Measurements from ENCODE around the gene EXO5. TPM values are rescaled to one million over a fixed set of nuclear protein-coding genes. Genes with fewer than 3 reads are reported as not detected.

Gene EXO5
- total and polyA plus RNA-seq, 2 of the 13 experiments (the other 11 are each of a cell fraction or from before 2014, with no cell fraction given): 9.9 to 20.5 TPM

- no peak for TF ChIP-seq CENPBD1 (CRISPR knock-in tag; IDR thresholded peaks at IDR 0.05; ENCODE audit: borderline replicate concordance, low read depth)
- TF ChIP-seq SRF (IDR thresholded peaks at IDR 0.05; ENCODE audit: low read depth, low read length): no peak
- TF ChIP-seq ZMAT5 (CRISPR knock-in tag; IDR thresholded peaks at IDR 0.05; ENCODE audit: borderline replicate concordance, low read depth): no peak
- no peak for TF ChIP-seq SETDB1 (CRISPR knock-in tag; IDR thresholded peaks at IDR 0.05; ENCODE audit: borderline replicate concordance)
- TF ChIP-seq POGK (CRISPR knock-in tag; conservative IDR thresholded peaks at IDR 0.05): no peak; the same call in 1 of the 2 replicates
- peak; percentile 78 for TF ChIP-seq PATZ1 (CRISPR knock-in tag; IDR thresholded peaks at IDR 0.05)
- TF ChIP-seq ZNF570 (CRISPR knock-in tag; IDR thresholded peaks at IDR 0.05; ENCODE audit: borderline replicate concordance): no peak
- TF ChIP-seq ZMAT3 (CRISPR knock-in tag; conservative IDR thresholded peaks at IDR 0.05): no peak
- TF ChIP-seq SOX5 (CRISPR knock-in tag; IDR thresholded peaks at IDR 0.05; ENCODE audit: borderline replicate concordance): no peak
- no peak for TF ChIP-seq ETV6 (CRISPR knock-in tag; conservative IDR thresholded peaks at IDR 0.05)
- TF ChIP-seq ARID3A (IDR thresholded peaks at IDR 0.05; ENCODE audit: low read depth, low read length): no peak
- no peak for TF ChIP-seq RFX1 (IDR thresholded peaks at IDR 0.05)
- TF ChIP-seq ZHX2 (IDR thresholded peaks at IDR 0.05; ENCODE audit: low read depth): no peak
- TF ChIP-seq ZHX2 (CRISPR knock-in tag; IDR thresholded peaks at IDR 0.05; ENCODE audit: borderline replicate concordance): 0 out of 2 replicates have a peak, but pooled peaks have one; percentile 35
- peak; percentile 36; the same call in 1 of the 2 replicates for TF ChIP-seq ZNF788 (CRISPR knock-in tag; IDR thresholded peaks at IDR 0.05; ENCODE audit: borderline replicate concordance)
- TF ChIP-seq MLLT10 (CRISPR knock-in tag; IDR thresholded peaks at IDR 0.05): no peak
- TF ChIP-seq ZBTB42 (CRISPR knock-in tag; IDR thresholded peaks at IDR 0.05): no peak
These were observed 31.5 kb upstream of the EXO5 start, which contains the start of gene ZFP69 (continued) for GRCh38 chr1:40476924-40477677.
